HCT116 (cell line): Measurements from ENCODE around the gene NPS. TPM values are rescaled to one million over a fixed set of nuclear protein-coding genes. Genes with fewer than 3 reads are reported as not detected.

Experiments
- ATAC-seq: fragments of 200-7000 bp; cut with Tn5 transposase; 2 replicates; pipeline ENCODE4 v1.9.1; 2020; ENCODE audit warnings: mild to moderate bottlenecking, moderate library complexity
- BruUV-seq: library from RNA; stranded (reverse); fragments of 400-500 nt; replicated peaks from 2 replicates; lab custom pipeline; 2021; lab: Mats Ljungman, UMichigan
- CTCF ChIA-PET: fragments of 300-600 bp; sonication (Branson Sonifier 250); formaldehyde crosslinking; loops from one replicate; lab custom pipeline; 2021; ENCODE audit warnings: antibody characterized with exemption; lab: Charles Lee
- POLR2A ChIA-PET: fragments of 300-600, 350-600 bp; sonication (Branson Sonifier 250); formaldehyde crosslinking; loops from one replicate; lab custom pipeline; 2021; ENCODE audit warnings: antibody characterized with exemption; lab: Charles Lee
- RAD21 ChIA-PET, 2 experiments: fragments of 300-600 bp; sonication (Branson Sonifier 250); formaldehyde crosslinking; loops; one replicate each; lab custom pipeline; 2023; ENCODE audit warnings: low total read pairs in 2 of 2; ENCODE audit not compliant: uncharacterized antibody in 2 of 2, unreplicated experiment in 2 of 2, low non-redundant PET in 1 of 2; lab: Charles Lee
- DNase-seq: peaks from one replicate; pipeline ENCODE4 v3.0.0-alpha.2; 2010; ENCODE audit warnings: low read depth, low spot score
- H2AFZ ChIP-seq: fragments of 200-600 bp; shearing (Covaris generic), sonication (generic); 2 replicates; pipeline ENCODE4 v1.6.1; 2017; ENCODE audit warnings: low read depth, mixed run types, mixed read lengths, antibody characterized with exemption, low read length; ENCODE audit not compliant: poor library complexity, severe bottlenecking
- H3K27ac ChIP-seq: 2 replicates; pipeline ENCODE4 v1.5.1; 2012; ENCODE audit warnings: low read depth, low read length
- H3K27me3 ChIP-seq: fragments of 200-600 bp; sonication (generic); 2 replicates; pipeline ENCODE4 v1.6.1; 2016; ENCODE audit warnings: mixed run types, low read length, mixed read lengths; ENCODE audit not compliant: insufficient read depth
- H3K36me3 ChIP-seq, 2 experiments: fragments of 200-500 bp in 1 of 2; fragments of 200-600 bp in 1 of 2; sonication (Bioruptor generic) in 1 of 2; sonication (generic) in 1 of 2; 2 replicates each; pipeline versions ENCODE4 v1.5.1 to v1.6.1; 2014 to 2016; ENCODE audit warnings: low read length in 2 of 2, inconsistent platforms in 1 of 2, mixed read lengths in 1 of 2, mixed run types in 1 of 2; ENCODE audit not compliant: insufficient read depth in 2 of 2, control insufficient read depth in 1 of 2
- H3K4me1 ChIP-seq, 2 experiments: fragments of 200-600 bp in 1 of 2; sonication (generic) in 1 of 2; 2 replicates each; pipeline versions ENCODE4 v1.5.1 to v1.6.1; 2012 to 2017; ENCODE audit warnings: low read length in 2 of 2, inconsistent platforms in 1 of 2, mild to moderate bottlenecking in 1 of 2, mixed read lengths in 1 of 2, mixed run types in 1 of 2, moderate library complexity in 1 of 2; ENCODE audit not compliant: insufficient read depth in 2 of 2, control insufficient read depth in 1 of 2
- H3K4me2 ChIP-seq: fragments of 200-600 bp; sonication (generic); 2 replicates; pipeline ENCODE4 v1.6.1; 2017; ENCODE audit warnings: mixed run types, low read length, mixed read lengths
- H3K4me3 ChIP-seq, 2 experiments: fragments of 200-600 bp in 1 of 2; sonication (generic) in 1 of 2; replicated peaks in 1 of 2; 2 replicates each; pipeline ENCODE4 v1.5.1; 2011 to 2016; ENCODE audit warnings: low read length in 2 of 2, control low read depth in 1 of 2, low read depth in 1 of 2, mild to moderate bottlenecking in 1 of 2, mixed read lengths in 1 of 2, mixed run types in 1 of 2
- H3K79me2 ChIP-seq: fragments of 200-600 bp; sonication (generic); 2 replicates; pipeline ENCODE4 v1.6.1; 2017; ENCODE audit warnings: mild to moderate bottlenecking, mixed run types, low read length, moderate library complexity, mixed read lengths; ENCODE audit not compliant: insufficient read depth
- H3K9ac ChIP-seq: fragments of 200-600 bp; sonication (generic); 2 replicates; pipeline ENCODE4 v1.6.1; 2016; ENCODE audit warnings: low read length, mixed read lengths
- H3K9me2 ChIP-seq: fragments of 200-600 bp; sonication (generic), shearing (Covaris generic); 2 replicates; pipeline ENCODE4 v1.6.1; 2017; ENCODE audit warnings: mixed run types, mild to moderate bottlenecking, moderate library complexity; ENCODE audit not compliant: insufficient read depth
- H3K9me3 ChIP-seq, 2 experiments: fragments of 200-500 bp in 1 of 2; fragments of 200-600 bp in 1 of 2; sonication (Bioruptor generic) in 1 of 2; sonication (generic) in 1 of 2; 2 replicates each; pipeline ENCODE4 v1.6.1; 2014 to 2017; ENCODE audit warnings: low read length in 2 of 2, mixed read lengths in 2 of 2, inconsistent platforms in 1 of 2, low read depth in 1 of 2, mild to moderate bottlenecking in 1 of 2, mixed run types in 1 of 2, moderate library complexity in 1 of 2; ENCODE audit not compliant: control insufficient read depth in 1 of 2, insufficient read depth in 1 of 2
- H4K20me1 ChIP-seq: fragments of 200-600 bp; sonication (generic), shearing (Covaris generic); 2 replicates; pipeline ENCODE4 v1.6.1; 2017; ENCODE audit warnings: mixed run types, mild to moderate bottlenecking, moderate library complexity; ENCODE audit not compliant: insufficient read depth
- CBX3 ChIP-seq: IDR thresholded peaks from 2 replicates; pipeline ENCODE4 v1.6.1; 2012; ENCODE audit warnings: low read depth
- CTCF ChIP-seq, 3 experiments: fragments of 200-600 bp in 1 of 3; sonication (generic) in 1 of 3; IDR thresholded peaks in 2 of 3; conservative IDR thresholded peaks in 1 of 3; 2 replicates each; pipeline ENCODE4 v1.5.1; 2012 to 2017; ENCODE audit warnings: low read depth in 2 of 3, low read length in 2 of 3, antibody characterized with exemption in 1 of 3, borderline replicate concordance in 1 of 3, control low read depth in 1 of 3, mild to moderate bottlenecking in 1 of 3, mixed read lengths in 1 of 3, mixed run types in 1 of 3, moderate library complexity in 1 of 3; ENCODE audit not compliant: insufficient read depth in 1 of 3
- ELF1 ChIP-seq: IDR thresholded peaks from 2 replicates; pipeline ENCODE4 v1.6.1; 2012; ENCODE audit warnings: low read depth, borderline replicate concordance
- EZH2 ChIP-seq: fragments of 200-600 bp; sonication (generic); IDR thresholded peaks from 2 replicates; pipeline ENCODE4 v1.6.1; 2017; ENCODE audit warnings: antibody characterized with exemption, mixed run types
- EZH2phosphoT487 ChIP-seq: fragments of 200-600 bp; IDR thresholded peaks from 2 replicates; pipeline ENCODE4 v1.6.1; 2018; ENCODE audit warnings: antibody characterized with exemption, borderline replicate concordance
- JUND ChIP-seq: IDR thresholded peaks from 2 replicates; pipeline ENCODE4 v1.6.1; 2012
- POLR2A ChIP-seq: IDR thresholded peaks from 2 replicates; pipeline ENCODE4 v1.7.0; 2011; ENCODE audit warnings: borderline replicate concordance; ENCODE audit not compliant: insufficient read depth, insufficient read length; ENCODE audit errors: extremely low read depth
- RAD21 ChIP-seq: IDR thresholded peaks from 2 replicates; pipeline ENCODE4 v1.6.1; 2012; ENCODE audit warnings: low read depth, mild to moderate bottlenecking
- SP1 ChIP-seq: IDR thresholded peaks from 2 replicates; pipeline ENCODE4 v1.6.1; 2012; ENCODE audit warnings: low read depth
- SRF ChIP-seq: IDR thresholded peaks from 2 replicates; pipeline ENCODE4 v1.6.1; 2012; ENCODE audit warnings: low read depth
- YY1 ChIP-seq: IDR thresholded peaks from 2 replicates; pipeline ENCODE4 v1.6.1; 2011; ENCODE audit warnings: low read length, low read depth, moderate library complexity, mild to moderate bottlenecking; ENCODE audit not compliant: insufficient replicate concordance; ENCODE audit errors: extremely low read depth
- ZBTB33 ChIP-seq: IDR thresholded peaks from 2 replicates; pipeline ENCODE4 v1.6.1; 2011; ENCODE audit warnings: mild to moderate bottlenecking, low read length, moderate library complexity; ENCODE audit not compliant: insufficient replicate concordance; ENCODE audit errors: extremely low read depth
- ZFX ChIP-seq: fragments of 450-650 bp; IDR thresholded peaks from 2 replicates; pipeline ENCODE4 v1.6.1; 2017
- ZNF274 ChIP-seq: fragments of 200-500 bp; sonication (Bioruptor generic); IDR thresholded peaks from 2 replicates; pipeline ENCODE4 v1.6.1; 2014; ENCODE audit warnings: mild to moderate bottlenecking, low read depth, low read length, inconsistent platforms
- intact Hi-C: fragments of 100-400 bp; cut with micrococcal nuclease; formaldehyde crosslinking; loops from 2 replicates; pipeline ENCODE4 v1.10.0; 2022
- total RNA-seq: library from RNA; stranded (reverse); gene quantifications from one replicate; pipeline ENCODE4 v1.2.1, GENCODE V29; 2021; ENCODE audit not compliant: unreplicated experiment
- TF ChIP-seq, protein P1 (sequence below): IDR thresholded peaks from 2 replicates; pipeline ENCODE4 v1.6.1; 2012

The NPS gene
- total RNA-seq, 1 experiment from 2014 or later: not detected

GRCh38 chr10:127564644-127565043 is 15.5 kb downstream of the NPS start:
- Histone ChIP-seq H3K9me3 (no peaks in the 10 kb centered on the region), H4K20me1 (no peaks in the 10 kb centered on the region), H3K4me2 (no peak overlapping the region), H3K9ac (no peak overlapping the region), H3K27ac (no peak overlapping the region), H3K9me2 (no peaks in the 10 kb centered on the region), H2AFZ (no peak overlapping the region), H3K27me3 (peaks cover 52% of the 10 kb centered on the region), H3K79me2 (no peaks in the 10 kb centered on the region), H3K36me3 (no peaks in the 10 kb centered on the region)
- ChIA-PET POLR2A (no interaction called here), CTCF (interaction anchor here (0.8 to 2.4 kb wide), 3 partner anchors 14 to 289 kb away, joined by 3 to 16 read pairs (median 4); no protein-coding TSS in a partner anchor), RAD21 (no interaction called here)
- DNase-seq (no peak), ATAC-seq (no peak)
- no TSS peak for BruUV-seq
- intact Hi-C loops: loop anchor here (1.0 kb wide), 2 partner anchors 249 to 290 kb away; no protein-coding TSS in a partner anchor
- TF ChIP-seq SP1: no peak
- TF ChIP-seq JUND: no peak
- no peak for TF ChIP-seq CTCF (IDR thresholded peaks at IDR 0.05 in 2 of 3, conservative IDR thresholded peaks at IDR 0.05 in 1 of 3; ENCODE audit: borderline replicate concordance in 1 of 3, insufficient read depth in 1 of 3, low read depth in 2 of 3, low read length in 2 of 3)
- no peak for TF ChIP-seq EZH2
- TF ChIP-seq ZBTB33: no peak
- TF ChIP-seq, protein P1, sequence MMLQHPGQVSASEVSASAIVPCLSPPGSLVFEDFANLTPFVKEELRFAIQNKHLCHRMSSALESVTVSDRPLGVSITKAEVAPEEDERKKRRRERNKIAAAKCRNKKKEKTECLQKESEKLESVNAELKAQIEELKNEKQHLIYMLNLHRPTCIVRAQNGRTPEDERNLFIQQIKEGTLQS: no peak
- no peak for TF ChIP-seq ZFX
- no peak for TF ChIP-seq SRF
- TF ChIP-seq RAD21: no peak
- no peak for TF ChIP-seq CBX3
- TF ChIP-seq ZNF274: no peak
- TF ChIP-seq EZH2phosphoT487: no peak
- TF ChIP-seq POLR2A: no peak
- TF ChIP-seq ELF1: no peak
- no peak for TF ChIP-seq YY1
- TF ChIP-seq, all 23 proteins: peak for 0
- Histone ChIP-seq H3K4me3 (no peak overlapping the region), H3K4me1 (no peaks in the 10 kb centered on the region)
